SK-N-SH (cell line): ENCODE measurements around the gene SIRT5. TPM values are rescaled to one million over a fixed set of nuclear protein-coding genes. Genes with fewer than 3 reads are reported as not detected.

Source experiments
- CTCF ChIA-PET: fragments of 300-600, 350-600 bp; formaldehyde crosslinking; extraction: SDS; loops from one replicate; lab custom pipeline; 2021; lab: Yijun Ruan, JAX
- POLR2A ChIA-PET: fragments of 350-600 bp; sonication (Branson Sonifier 250); formaldehyde crosslinking; extraction: SDS; loops from one replicate; lab custom pipeline; 2020; ENCODE audit warnings: antibody characterized with exemption, inconsistent platforms; lab: Yijun Ruan, JAX
- DNase-seq: peaks from one replicate; pipeline ENCODE4 v3.0.0; 2012
- H2AFZ ChIP-seq: fragments of 200-600 bp; sonication (generic); 2 replicates; pipeline ENCODE4 v1.8.1; 2016; ENCODE audit warnings: antibody characterized with exemption, mild to moderate bottlenecking, low read depth
- H3F3A ChIP-seq: fragments of 200-600 bp; sonication (generic); replicated peaks from 2 replicates; pipeline ENCODE3; 2016; ENCODE audit warnings: antibody characterized with exemption, mild to moderate bottlenecking; ENCODE audit not compliant: insufficient read depth
- H3K27ac ChIP-seq, 2 experiments: fragments of 200-500 bp in 1 of 2; fragments of 200-600 bp in 1 of 2; sonication (Bioruptor generic) in 1 of 2; sonication (generic), shearing (Covaris generic) in 1 of 2; 2 replicates each; pipeline versions ENCODE4 v1.5.1 to v1.6.1; 2014 to 2016; ENCODE audit warnings: low read depth in 2 of 2, inconsistent platforms in 1 of 2, low read length in 1 of 2, mild to moderate bottlenecking in 1 of 2, mixed read lengths in 1 of 2
- H3K27me3 ChIP-seq: fragments of 200-600 bp; sonication (generic), shearing (Covaris generic); 2 replicates; pipeline ENCODE4 v1.6.1; 2016; ENCODE audit warnings: mixed run types; ENCODE audit not compliant: insufficient read depth
- H3K36me3 ChIP-seq, 2 experiments: fragments of 200-500 bp in 1 of 2; fragments of 200-600 bp in 1 of 2; sonication (Bioruptor generic) in 1 of 2; sonication (generic) in 1 of 2; replicated peaks in 1 of 2; 2 replicates each; pipeline versions ENCODE3 to v1.5.1; 2014 to 2016; ENCODE audit warnings: low read length in 1 of 2, mild to moderate bottlenecking in 1 of 2; ENCODE audit not compliant: insufficient read depth in 2 of 2, control insufficient read depth in 1 of 2
- H3K4me1 ChIP-seq, 2 experiments: fragments of 200-500 bp in 1 of 2; fragments of 200-600 bp in 1 of 2; sonication (Bioruptor generic) in 1 of 2; sonication (generic), shearing (Covaris generic) in 1 of 2; 2 replicates each; pipeline versions ENCODE4 v1.5.1 to v1.6.1; 2014 to 2016; ENCODE audit warnings: low read depth in 1 of 2, low read length in 1 of 2, mixed run types in 1 of 2; ENCODE audit not compliant: insufficient read depth in 2 of 2, control insufficient read depth in 1 of 2
- H3K4me2 ChIP-seq: fragments of 200-600 bp; sonication (generic), shearing (Covaris generic); 2 replicates; pipeline ENCODE4 v1.6.1; 2017; ENCODE audit warnings: mixed run types
- H3K4me3 ChIP-seq, 2 experiments: fragments of 200-500 bp in 1 of 2; fragments of 200-600 bp in 1 of 2; sonication (Bioruptor generic) in 1 of 2; sonication (generic), shearing (Covaris generic) in 1 of 2; 2 replicates each; pipeline versions ENCODE4 v1.5.1 to v1.8.1; 2014 to 2016; ENCODE audit warnings: low read depth in 2 of 2, inconsistent platforms in 1 of 2, low read length in 1 of 2, mild to moderate bottlenecking in 1 of 2, mixed read lengths in 1 of 2, moderate library complexity in 1 of 2
- H3K79me2 ChIP-seq: fragments of 200-600 bp; sonication (generic); 2 replicates; pipeline ENCODE4 v1.8.1; 2017; ENCODE audit warnings: mild to moderate bottlenecking; ENCODE audit not compliant: insufficient read depth
- H3K9ac ChIP-seq: fragments of 200-600 bp; sonication (generic); 2 replicates; pipeline ENCODE4 v1.6.1; 2017; ENCODE audit warnings: mixed run types
- H3K9me2 ChIP-seq: fragments of 200-600 bp; sonication (generic); 2 replicates; pipeline ENCODE4 v1.6.1; 2017; ENCODE audit warnings: mixed run types
- H3K9me3 ChIP-seq: fragments of 200-600 bp; sonication (generic); 2 replicates; pipeline ENCODE4 v1.6.1; 2017; ENCODE audit warnings: mixed run types, mild to moderate bottlenecking, moderate library complexity
- H4K20me1 ChIP-seq: fragments of 200-600 bp; sonication (generic); 2 replicates; pipeline ENCODE4 v1.6.1; 2017; ENCODE audit warnings: mild to moderate bottlenecking, mixed run types; ENCODE audit not compliant: insufficient read depth
- CHD2 ChIP-seq: fragments of 150-350 bp; IDR thresholded peaks from 2 replicates; pipeline ENCODE4 v1.6.1; 2018; ENCODE audit warnings: low read length; ENCODE audit not compliant: partially characterized antibody
- ELF1 ChIP-seq: IDR thresholded peaks from 2 replicates; pipeline ENCODE4 v1.4.0; 2012
- EP300 ChIP-seq, 2 experiments: IDR thresholded peaks; 2 replicates each; pipeline versions ENCODE4 v1.4.0 to v1.6.1; 2012; ENCODE audit warnings: borderline replicate concordance in 1 of 2, low read depth in 1 of 2, low read length in 1 of 2
- FOXJ3 ChIP-seq: sonication (generic); formaldehyde crosslinking; IDR thresholded peaks from 2 replicates; pipeline ENCODE4 v1.5.1; 2020; ENCODE audit warnings: mild to moderate bottlenecking, missing genetic modification reagents
- FOXM1 ChIP-seq: IDR thresholded peaks from 2 replicates; pipeline ENCODE4 v1.4.0; 2012; ENCODE audit warnings: low read depth, mild to moderate bottlenecking
- GATA2 ChIP-seq: sonication (generic); formaldehyde crosslinking; IDR thresholded peaks from 2 replicates; pipeline ENCODE4 v1.5.0; 2020; ENCODE audit warnings: mild to moderate bottlenecking, missing genetic modification reagents
- JUND ChIP-seq: IDR thresholded peaks from 2 replicates; pipeline ENCODE4 v1.4.0; 2012
- MEF2A ChIP-seq: IDR thresholded peaks from 2 replicates; pipeline ENCODE4 v1.4.0; 2012; ENCODE audit warnings: low read depth, borderline replicate concordance
- MXI1 ChIP-seq: IDR thresholded peaks from 2 replicates; pipeline ENCODE4 v1.6.1; 2012; ENCODE audit warnings: mild to moderate bottlenecking, low read depth, low read length, improper control_type of control experiment
- NRF1 ChIP-seq: IDR thresholded peaks from 2 replicates; pipeline ENCODE4 v1.6.1; 2012; ENCODE audit warnings: low read depth, mild to moderate bottlenecking, low read length
- RXRA ChIP-seq: IDR thresholded peaks from 2 replicates; pipeline ENCODE4 v1.4.0; 2012; ENCODE audit warnings: low read depth, mild to moderate bottlenecking, borderline replicate concordance
- TAF1 ChIP-seq: IDR thresholded peaks from 2 replicates; pipeline ENCODE4 v1.6.1; 2012; ENCODE audit warnings: low read depth, mild to moderate bottlenecking, low read length, moderate library complexity, borderline replicate concordance
- TCF12 ChIP-seq: IDR thresholded peaks from 2 replicates; pipeline ENCODE4 v1.4.0; 2012
- TEAD4 ChIP-seq: IDR thresholded peaks from 2 replicates; pipeline ENCODE4 v1.4.0; 2012; ENCODE audit warnings: mild to moderate bottlenecking, borderline replicate concordance; ENCODE audit not compliant: insufficient read depth
- WGBS: methylation state at CpG from one replicate; pipeline ENCODE4 v1.1.6; 2017; ENCODE audit warnings: low lambda C conversion rate; 5-methylcytosine and 5-hydroxymethylcytosine counted together
- polyA plus RNA-seq, 3 experiments: library from polyadenylated mRNA; depleted of rRNA; stranded (reverse); fragments of >200 nt; gene quantifications; 2 replicates each; pipeline ENCODE4 v1.2.3, GENCODE V29; 2012
- TF ChIP-seq, protein P1 (sequence below): IDR thresholded peaks from 2 replicates; pipeline ENCODE4 v1.4.0; 2012; ENCODE audit warnings: low read depth, borderline replicate concordance
- TF ChIP-seq, protein P2 (sequence below): fragments of 200-600 bp; sonication (generic); IDR thresholded peaks from 2 replicates; pipeline ENCODE4 v1.6.1; 2017; ENCODE audit warnings: antibody characterized with exemption, mild to moderate bottlenecking, moderate library complexity
- TF ChIP-seq, protein P3 (sequence below): IDR thresholded peaks from 2 replicates; pipeline ENCODE4 v1.4.0; 2012; ENCODE audit warnings: low read depth, borderline replicate concordance
- TF ChIP-seq, protein P4 (sequence below): IDR thresholded peaks from 2 replicates; pipeline ENCODE4; 2012
- TF ChIP-seq, protein P5 (sequence below): IDR thresholded peaks from 2 replicates; pipeline ENCODE4 v1.6.1; 2012; ENCODE audit warnings: mild to moderate bottlenecking, low read depth, low read length, moderate library complexity

Gene SIRT5
- polyA plus RNA-seq, 1 of the 3 experiments (the other 2 are of a cell fraction), result 6.7 TPM

DNA sequence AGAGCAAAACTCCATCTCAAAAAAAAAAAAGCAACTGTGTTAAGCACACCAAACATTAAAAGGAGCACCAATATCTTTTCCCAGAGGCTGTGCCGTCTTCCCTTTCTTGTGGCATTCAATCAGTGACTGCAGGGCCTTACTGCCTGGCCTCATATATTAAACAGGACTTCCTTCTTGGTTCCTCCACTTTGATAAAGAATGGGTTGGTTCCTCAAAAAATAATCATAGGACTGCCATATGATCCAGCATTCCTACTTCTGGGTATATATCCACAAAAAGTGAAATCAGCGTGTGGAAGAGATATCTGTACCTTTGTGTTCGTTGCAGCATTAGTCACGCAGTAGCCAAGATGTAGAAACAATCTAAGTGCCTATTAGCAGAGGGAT, 46.7 kb upstream of the SIRT5 start:
- H3K36me3 ChIP-seq, result no peaks in the 10 kb centered on the region
- ChIA-PET POLR2A (no interaction called here), CTCF (no interaction called here)
- no peaks in the 10 kb centered on the region for H3K9me2 ChIP-seq
- WGBS, result 97% methylated on average over 4 of the region's 4 CpGs
- no peak overlapping the region for H3K9ac ChIP-seq
- no peaks in the 10 kb centered on the region for H3K79me2 ChIP-seq
- no peaks in the 10 kb centered on the region for H3K9me3 ChIP-seq
- H3K4me1 ChIP-seq, result peaks cover 0 to 13% of the 10 kb centered on the region in 2 experiments; a peak in 2 of 4 replicates
- H3K27ac ChIP-seq, result no peak overlapping the region
- H4K20me1 ChIP-seq, result no peaks in the 10 kb centered on the region
- TF ChIP-seq, protein P1, sequence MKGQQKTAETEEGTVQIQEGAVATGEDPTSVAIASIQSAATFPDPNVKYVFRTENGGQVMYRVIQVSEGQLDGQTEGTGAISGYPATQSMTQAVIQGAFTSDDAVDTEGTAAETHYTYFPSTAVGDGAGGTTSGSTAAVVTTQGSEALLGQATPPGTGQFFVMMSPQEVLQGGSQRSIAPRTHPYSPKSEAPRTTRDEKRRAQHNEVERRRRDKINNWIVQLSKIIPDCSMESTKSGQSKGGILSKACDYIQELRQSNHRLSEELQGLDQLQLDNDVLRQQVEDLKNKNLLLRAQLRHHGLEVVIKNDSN, result no peak
- no peak for TF ChIP-seq MEF2A
- no peak for TF ChIP-seq MXI1
- TF ChIP-seq TEAD4, result no peak
- no peak for TF ChIP-seq ELF1
- TF ChIP-seq CHD2, result no peak
- TF ChIP-seq, protein P2, sequence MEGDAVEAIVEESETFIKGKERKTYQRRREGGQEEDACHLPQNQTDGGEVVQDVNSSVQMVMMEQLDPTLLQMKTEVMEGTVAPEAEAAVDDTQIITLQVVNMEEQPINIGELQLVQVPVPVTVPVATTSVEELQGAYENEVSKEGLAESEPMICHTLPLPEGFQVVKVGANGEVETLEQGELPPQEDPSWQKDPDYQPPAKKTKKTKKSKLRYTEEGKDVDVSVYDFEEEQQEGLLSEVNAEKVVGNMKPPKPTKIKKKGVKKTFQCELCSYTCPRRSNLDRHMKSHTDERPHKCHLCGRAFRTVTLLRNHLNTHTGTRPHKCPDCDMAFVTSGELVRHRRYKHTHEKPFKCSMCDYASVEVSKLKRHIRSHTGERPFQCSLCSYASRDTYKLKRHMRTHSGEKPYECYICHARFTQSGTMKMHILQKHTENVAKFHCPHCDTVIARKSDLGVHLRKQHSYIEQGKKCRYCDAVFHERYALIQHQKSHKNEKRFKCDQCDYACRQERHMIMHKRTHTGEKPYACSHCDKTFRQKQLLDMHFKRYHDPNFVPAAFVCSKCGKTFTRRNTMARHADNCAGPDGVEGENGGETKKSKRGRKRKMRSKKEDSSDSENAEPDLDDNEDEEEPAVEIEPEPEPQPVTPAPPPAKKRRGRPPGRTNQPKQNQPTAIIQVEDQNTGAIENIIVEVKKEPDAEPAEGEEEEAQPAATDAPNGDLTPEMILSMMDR, result no peak
- no peak for TF ChIP-seq RXRA
- TF ChIP-seq, protein P3, sequence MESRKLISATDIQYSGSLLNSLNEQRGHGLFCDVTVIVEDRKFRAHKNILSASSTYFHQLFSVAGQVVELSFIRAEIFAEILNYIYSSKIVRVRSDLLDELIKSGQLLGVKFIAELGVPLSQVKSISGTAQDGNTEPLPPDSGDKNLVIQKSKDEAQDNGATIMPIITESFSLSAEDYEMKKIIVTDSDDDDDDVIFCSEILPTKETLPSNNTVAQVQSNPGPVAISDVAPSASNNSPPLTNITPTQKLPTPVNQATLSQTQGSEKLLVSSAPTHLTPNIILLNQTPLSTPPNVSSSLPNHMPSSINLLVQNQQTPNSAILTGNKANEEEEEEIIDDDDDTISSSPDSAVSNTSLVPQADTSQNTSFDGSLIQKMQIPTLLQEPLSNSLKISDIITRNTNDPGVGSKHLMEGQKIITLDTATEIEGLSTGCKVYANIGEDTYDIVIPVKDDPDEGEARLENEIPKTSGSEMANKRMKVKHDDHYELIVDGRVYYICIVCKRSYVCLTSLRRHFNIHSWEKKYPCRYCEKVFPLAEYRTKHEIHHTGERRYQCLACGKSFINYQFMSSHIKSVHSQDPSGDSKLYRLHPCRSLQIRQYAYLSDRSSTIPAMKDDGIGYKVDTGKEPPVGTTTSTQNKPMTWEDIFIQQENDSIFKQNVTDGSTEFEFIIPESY, result no peak
- TF ChIP-seq FOXJ3 (CRISPR knock-in tag), result no peak
- no peak for TF ChIP-seq NRF1
- no peak for TF ChIP-seq TAF1
- TF ChIP-seq, protein P4, sequence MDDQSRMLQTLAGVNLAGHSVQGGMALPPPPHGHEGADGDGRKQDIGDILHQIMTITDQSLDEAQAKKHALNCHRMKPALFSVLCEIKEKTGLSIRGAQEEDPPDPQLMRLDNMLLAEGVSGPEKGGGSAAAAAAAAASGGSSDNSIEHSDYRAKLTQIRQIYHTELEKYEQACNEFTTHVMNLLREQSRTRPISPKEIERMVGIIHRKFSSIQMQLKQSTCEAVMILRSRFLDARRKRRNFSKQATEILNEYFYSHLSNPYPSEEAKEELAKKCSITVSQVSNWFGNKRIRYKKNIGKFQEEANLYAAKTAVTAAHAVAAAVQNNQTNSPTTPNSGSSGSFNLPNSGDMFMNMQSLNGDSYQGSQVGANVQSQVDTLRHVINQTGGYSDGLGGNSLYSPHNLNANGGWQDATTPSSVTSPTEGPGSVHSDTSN, result no peak
- no peak for TF ChIP-seq TCF12
- TF ChIP-seq GATA2 (CRISPR knock-in tag), result no peak
- TF ChIP-seq, protein P5, sequence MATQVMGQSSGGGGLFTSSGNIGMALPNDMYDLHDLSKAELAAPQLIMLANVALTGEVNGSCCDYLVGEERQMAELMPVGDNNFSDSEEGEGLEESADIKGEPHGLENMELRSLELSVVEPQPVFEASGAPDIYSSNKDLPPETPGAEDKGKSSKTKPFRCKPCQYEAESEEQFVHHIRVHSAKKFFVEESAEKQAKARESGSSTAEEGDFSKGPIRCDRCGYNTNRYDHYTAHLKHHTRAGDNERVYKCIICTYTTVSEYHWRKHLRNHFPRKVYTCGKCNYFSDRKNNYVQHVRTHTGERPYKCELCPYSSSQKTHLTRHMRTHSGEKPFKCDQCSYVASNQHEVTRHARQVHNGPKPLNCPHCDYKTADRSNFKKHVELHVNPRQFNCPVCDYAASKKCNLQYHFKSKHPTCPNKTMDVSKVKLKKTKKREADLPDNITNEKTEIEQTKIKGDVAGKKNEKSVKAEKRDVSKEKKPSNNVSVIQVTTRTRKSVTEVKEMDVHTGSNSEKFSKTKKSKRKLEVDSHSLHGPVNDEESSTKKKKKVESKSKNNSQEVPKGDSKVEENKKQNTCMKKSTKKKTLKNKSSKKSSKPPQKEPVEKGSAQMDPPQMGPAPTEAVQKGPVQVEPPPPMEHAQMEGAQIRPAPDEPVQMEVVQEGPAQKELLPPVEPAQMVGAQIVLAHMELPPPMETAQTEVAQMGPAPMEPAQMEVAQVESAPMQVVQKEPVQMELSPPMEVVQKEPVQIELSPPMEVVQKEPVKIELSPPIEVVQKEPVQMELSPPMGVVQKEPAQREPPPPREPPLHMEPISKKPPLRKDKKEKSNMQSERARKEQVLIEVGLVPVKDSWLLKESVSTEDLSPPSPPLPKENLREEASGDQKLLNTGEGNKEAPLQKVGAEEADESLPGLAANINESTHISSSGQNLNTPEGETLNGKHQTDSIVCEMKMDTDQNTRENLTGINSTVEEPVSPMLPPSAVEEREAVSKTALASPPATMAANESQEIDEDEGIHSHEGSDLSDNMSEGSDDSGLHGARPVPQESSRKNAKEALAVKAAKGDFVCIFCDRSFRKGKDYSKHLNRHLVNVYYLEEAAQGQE, result no peak
- TF ChIP-seq EP300 (IDR thresholded peaks at IDR 0.05; ENCODE audit: borderline replicate concordance in 1 of 2, low read depth in 1 of 2, low read length in 1 of 2), result no peak
- TF ChIP-seq FOXM1, result no peak
- TF ChIP-seq JUND, result no peak
- DNase-seq, result no peak
- no peak overlapping the region for H3K4me3 ChIP-seq
- H3K4me2 ChIP-seq, result no peak overlapping the region
- H2AFZ ChIP-seq, result no peak overlapping the region
- H3F3A ChIP-seq, result no peaks in the 10 kb centered on the region
- H3K27me3 ChIP-seq, result no peaks in the 10 kb centered on the region
